Fibroblast of lung (primary cell): Measurements from ENCODE around the gene MAP4K2. TPM values are rescaled to one million over a fixed set of nuclear protein-coding genes. Genes with fewer than 3 reads are reported as not detected.

Experiments used
- DNase-seq, 2 donors: peaks; one replicate each; pipeline versions ENCODE4 v3.0.0 to v3.0.0-alpha.2; 2010; ENCODE audit warnings: low read depth in 2 of 2
- H2AFZ ChIP-seq: 2 replicates; pipeline ENCODE4 v1.5.1; 2012; ENCODE audit warnings: low read length, control low read depth, inconsistent platforms
- H3K27ac ChIP-seq: 2 replicates; pipeline ENCODE4 v1.5.1; 2011; ENCODE audit warnings: low read length, control low read depth; ENCODE audit not compliant: insufficient read depth
- H3K27me3 ChIP-seq: 2 replicates; pipeline ENCODE4 v1.5.1; 2011; ENCODE audit warnings: mild to moderate bottlenecking, low read length; ENCODE audit not compliant: control insufficient read depth, insufficient read depth
- H3K36me3 ChIP-seq: 2 replicates; pipeline ENCODE4 v1.5.1; 2011; ENCODE audit warnings: low read length; ENCODE audit not compliant: control insufficient read depth, insufficient read depth
- H3K4me1 ChIP-seq: 2 replicates; pipeline ENCODE4 v1.5.1; 2011; ENCODE audit warnings: low read length; ENCODE audit not compliant: control insufficient read depth, insufficient read depth; ENCODE audit errors: extremely low read depth
- H3K4me2 ChIP-seq: 2 replicates; pipeline ENCODE4 v1.5.1; 2011; ENCODE audit warnings: low read length, control low read depth; ENCODE audit not compliant: insufficient read depth; ENCODE audit errors: extremely low read depth
- H3K4me3 ChIP-seq, 4 experiments: fragments of 200-600 bp in 1 of 4; sonication (generic) in 1 of 4; replicated peaks in 1 of 4; 2 replicates each; pipeline ENCODE4 v1.5.1; 2011 to 2016; ENCODE audit warnings: low read length in 4 of 4, low read depth in 3 of 4, mild to moderate bottlenecking in 3 of 4, control low read depth in 2 of 4, inconsistent platforms in 1 of 4, mixed read lengths in 1 of 4; ENCODE audit not compliant: insufficient read depth in 1 of 4; ENCODE audit errors: control extremely low read depth in 1 of 4
- H3K79me2 ChIP-seq: 2 replicates; pipeline ENCODE4 v1.5.1; 2012; ENCODE audit warnings: mild to moderate bottlenecking, low read length, inconsistent platforms; ENCODE audit not compliant: control insufficient read depth, insufficient read depth
- H3K9ac ChIP-seq: 2 replicates; pipeline ENCODE4 v1.5.1; 2011; ENCODE audit warnings: mild to moderate bottlenecking, low read length, control low read depth; ENCODE audit not compliant: insufficient read depth
- H3K9me3 ChIP-seq: 2 replicates; pipeline ENCODE4 v1.5.1; 2012; ENCODE audit warnings: low read depth, low read length; ENCODE audit not compliant: control insufficient read depth, insufficient read depth
- H4K20me1 ChIP-seq: 2 replicates; pipeline ENCODE4 v1.5.1; 2011; ENCODE audit warnings: low read length; ENCODE audit not compliant: control insufficient read depth, insufficient read depth; ENCODE audit errors: extremely low read depth
- CTCF ChIP-seq, 2 donors: IDR thresholded peaks in 1 of 2; conservative IDR thresholded peaks in 1 of 2; 1 replicate in 1 of 2; 2 replicates in 1 of 2; pipeline ENCODE4 v1.5.1; 2011 to 2012; ENCODE audit warnings: low read length in 2 of 2, control low read depth in 1 of 2, inconsistent platforms in 1 of 2, low read depth in 1 of 2, mild to moderate bottlenecking in 1 of 2
- EZH2 ChIP-seq: IDR thresholded peaks from 2 replicates; pipeline ENCODE4 v1.5.1; 2012; ENCODE audit warnings: low read length, control low read depth, mild to moderate bottlenecking; ENCODE audit errors: missing control alignments
- polyA plus RNA-seq, 2 donors: library from polyadenylated mRNA; depleted of rRNA in 1 of 2; stranded (reverse) in 1 of 2; unstranded in 1 of 2; fragments of >200 nt; gene quantifications; 2 replicates each; pipeline ENCODE4 v1.2.1, GENCODE V29; 2011 to 2012; ENCODE audit warnings: missing spikeins in 1 of 2
- total RNA-seq: library from RNA; depleted of rRNA; stranded (reverse); fragments of >200 nt; gene quantifications from 2 replicates; pipeline ENCODE4 v1.2.1, GENCODE V29; 2014

MAP4K2 gene
- total and polyA plus RNA-seq, 2 donors (not counting 1 experiment from before 2014, with no cell fraction given), result 6.4 to 9.2 TPM

- Histone ChIP-seq H3K4me2 (no peak overlapping the region), H3K4me3 (no peak overlapping the region), H2AFZ (no peak overlapping the region), H3K27me3 (no peaks in the 10 kb centered on the region), H3K9me3 (no peaks in the 10 kb centered on the region), H3K9ac (no peak overlapping the region), H3K36me3 (peaks cover 27% of the 10 kb centered on the region), H4K20me1 (no peaks in the 10 kb centered on the region), H3K4me1 (peaks cover 26% of the 10 kb centered on the region), H3K79me2 (peaks cover 7% of the 10 kb centered on the region), H3K27ac (no peak overlapping the region)
- TF ChIP-seq EZH2 (no peak), CTCF (conservative IDR thresholded peaks at IDR 0.05 in 1 of 2, IDR thresholded peaks at IDR 0.05 in 1 of 2; ENCODE audit: low read depth in 1 of 2, low read length in 2 of 2) (no peak)
- no peak for DNase-seq
Measured at GRCh38 chr11:64762277-64762673, 40.7 kb downstream of the MAP4K2 start.

- no peaks in the 10 kb centered on the region for H3K27me3 ChIP-seq
- H3K79me2 ChIP-seq, result no peaks in the 10 kb centered on the region
- no peak for DNase-seq
- no peak overlapping the region for H3K9ac ChIP-seq
- H3K4me3 ChIP-seq, result no peak overlapping the region
- TF ChIP-seq CTCF (conservative IDR thresholded peaks at IDR 0.05 in 1 of 2, IDR thresholded peaks at IDR 0.05 in 1 of 2; ENCODE audit: low read depth in 1 of 2, low read length in 2 of 2) (no peak), EZH2 (no peak)
- H3K36me3 ChIP-seq, result peaks cover 18% of the 10 kb centered on the region
- no peak overlapping the region for H2AFZ ChIP-seq
- no peak overlapping the region for H3K27ac ChIP-seq
- H3K9me3 ChIP-seq, result no peaks in the 10 kb centered on the region
- H3K4me1 ChIP-seq, result peaks cover 26% of the 10 kb centered on the region
- no peaks in the 10 kb centered on the region for H4K20me1 ChIP-seq
- no peak overlapping the region for H3K4me2 ChIP-seq
Measured at GRCh38 chr11:64760759-64761420, 42.1 kb downstream of the MAP4K2 start.

GRCh38 chr11:64759722-64760719 lies 43.0 kb downstream of the MAP4K2 start, which contains the start of gene PYGM:
Gene PYGM (minus strand): TSS chr11:64759974. CDS start chr11:64759898, 76 bp downstream.
- Histone ChIP-seq H3K27ac (no peak within 1 kb of the TSS), H3K36me3 (peaks cover 13% of the 10 kb centered on the region), H3K4me3 (no peak within 1 kb of the TSS), H4K20me1 (no peaks in the 10 kb centered on the region), H3K4me2 (no peak within 1 kb of the TSS), H3K79me2 (no peaks in the 10 kb centered on the region), H3K27me3 (no peaks in the 10 kb centered on the region), H3K4me1 (peaks cover 26% of the 10 kb centered on the region), H3K9me3 (no peaks in the 10 kb centered on the region), H2AFZ (no peak within 1 kb of the TSS), H3K9ac (no peak within 1 kb of the TSS)
- TF ChIP-seq EZH2 (no peak), CTCF (conservative IDR thresholded peaks at IDR 0.05 in 1 of 2, IDR thresholded peaks at IDR 0.05 in 1 of 2; ENCODE audit: low read depth in 1 of 2, low read length in 2 of 2) (no peak)
- peak; percentile 36 to 60 for DNase-seq
